Left kidney (tissue), 8 donors: ENCODE results near the gene SYT1. TPM values are rescaled to one million over a fixed set of nuclear protein-coding genes. Genes with fewer than 3 reads are reported as not detected.
A peak's percentile ranks its signal among the peaks of the same experiment; 100 is the strongest.
"Not testable (repeated sequence)": the region's sequence is repeated elsewhere in the genome, so short reads cannot be mapped to it uniquely, and the experiment has no call there.

Experiments used
- DNase-seq: peaks from one replicate; pipeline ENCODE4 v3.0.0-alpha.2; 2013
- long read RNA-seq, 8 donors: transcript quantifications; one replicate each; lab custom pipeline, GENCODE V29; 2026
- polyA plus RNA-seq: library from polyadenylated mRNA; unstranded; fragments of 120-200 nt; gene quantifications from one replicate; pipeline ENCODE4 v1.2.1, GENCODE V29; 2013; ENCODE audit not compliant: insufficient read length

The SYT1 gene
- 21.7 TPM for polyA plus RNA-seq
- long read RNA-seq, donor 1, full-length matches to known transcripts = 3 of 3 reads
- long read RNA-seq, donor 1, partial matches to known transcripts = 0 of 3 reads
- long read RNA-seq, donor 1, other reads (novel, unspliced or antisense) = 0 of 3 reads
- long read RNA-seq, donor 2, full-length matches to known transcripts = 3 of 65 reads
- long read RNA-seq, donor 2, partial matches to known transcripts = 45 of 65 reads
- long read RNA-seq, donor 2, other reads (novel, unspliced or antisense) = 17 of 65 reads
- long read RNA-seq, donor 3, full-length matches to known transcripts = 2 of 7 reads
- long read RNA-seq, donor 3, partial matches to known transcripts = 5 of 7 reads
- long read RNA-seq, donor 3, other reads (novel, unspliced or antisense) = 0 of 7 reads
- long read RNA-seq, donor 4 = 0 reads
- long read RNA-seq, donor 5, full-length matches to known transcripts = 7 of 7 reads
- long read RNA-seq, donor 5, partial matches to known transcripts = 0 of 7 reads
- long read RNA-seq, donor 5, other reads (novel, unspliced or antisense) = 0 of 7 reads
- long read RNA-seq, donor 6, full-length matches to known transcripts = 2 of 2 reads
- long read RNA-seq, donor 6, partial matches to known transcripts = 0 of 2 reads
- long read RNA-seq, donor 6, other reads (novel, unspliced or antisense) = 0 of 2 reads
- long read RNA-seq, donor 7, full-length matches to known transcripts = 1 of 19 reads
- long read RNA-seq, donor 7, partial matches to known transcripts = 18 of 19 reads
- long read RNA-seq, donor 7, other reads (novel, unspliced or antisense) = 0 of 19 reads
- long read RNA-seq, donor 8, full-length matches to known transcripts = 1 of 1 reads
- long read RNA-seq, donor 8, partial matches to known transcripts = 0 of 1 reads
- long read RNA-seq, donor 8, other reads (novel, unspliced or antisense) = 0 of 1 reads

DNA sequence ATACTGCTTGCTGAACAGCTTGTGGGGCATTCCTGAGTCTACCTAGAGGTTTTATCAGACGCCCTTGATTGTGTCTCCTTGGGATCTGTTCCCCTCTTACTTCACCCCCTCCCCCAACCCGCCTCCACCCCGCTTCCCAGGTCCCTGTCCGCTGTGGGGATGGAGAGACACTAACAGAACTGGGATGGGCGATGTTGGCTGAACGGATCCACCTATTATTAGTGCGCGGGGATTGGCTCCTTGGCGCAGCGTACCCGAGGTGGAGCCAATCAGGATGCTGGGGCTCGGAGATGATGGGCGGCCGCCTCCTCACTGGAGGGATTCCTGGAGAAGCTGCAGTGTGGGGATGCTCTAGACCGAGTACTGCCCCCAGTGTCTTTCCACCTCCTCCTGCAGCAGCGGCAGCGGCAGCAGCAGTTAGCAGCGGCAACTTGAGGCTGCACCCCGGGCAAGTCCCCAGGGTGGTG lies at the start of gene SYT1:
Gene SYT1, plus strand, starts transcription at position 372 of the 467 bp plus-strand sequence.
- peak; percentile 84 for DNase-seq

DNA sequence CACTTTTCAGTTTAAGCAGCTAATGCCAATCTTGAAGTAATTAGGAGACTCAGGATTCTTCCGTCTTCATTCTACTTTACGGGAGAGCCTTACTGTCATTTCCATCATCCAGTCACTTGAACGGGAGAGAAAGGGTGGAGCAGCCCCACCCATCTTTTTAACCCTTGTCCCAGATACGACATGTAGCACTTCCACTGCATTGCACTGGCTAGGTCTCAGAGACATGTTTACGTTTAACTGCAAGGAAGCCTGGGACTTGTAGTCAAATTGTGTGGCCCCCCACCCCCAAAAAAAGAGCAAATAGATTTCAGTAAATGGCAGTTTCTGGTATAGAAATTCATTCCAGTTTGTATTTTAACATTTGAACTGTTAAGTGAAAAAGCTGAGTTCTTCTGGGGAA lies 46.1 kb upstream of the SYT1 start:
- DNase-seq = no peak

DNA sequence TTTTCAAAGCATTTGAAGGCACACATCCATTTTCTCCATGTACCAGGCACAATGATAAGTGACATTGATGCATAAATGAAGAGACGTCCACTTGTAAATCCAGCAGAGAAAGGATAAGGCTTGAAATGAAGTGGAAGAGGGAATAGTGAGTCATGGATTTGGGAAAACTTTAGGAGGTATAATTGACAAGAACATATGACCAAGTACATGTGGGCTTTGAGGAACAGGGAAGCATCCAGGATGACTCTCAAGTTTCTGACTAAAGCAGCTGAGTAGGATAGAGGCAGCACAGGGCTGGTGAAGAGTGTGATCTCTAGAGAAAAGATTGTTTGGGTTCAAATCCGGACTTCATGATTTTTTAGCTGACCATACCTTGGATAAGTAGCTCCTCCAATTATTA lies 43.6 kb upstream of the SYT1 start:
- no peak for DNase-seq

DNA sequence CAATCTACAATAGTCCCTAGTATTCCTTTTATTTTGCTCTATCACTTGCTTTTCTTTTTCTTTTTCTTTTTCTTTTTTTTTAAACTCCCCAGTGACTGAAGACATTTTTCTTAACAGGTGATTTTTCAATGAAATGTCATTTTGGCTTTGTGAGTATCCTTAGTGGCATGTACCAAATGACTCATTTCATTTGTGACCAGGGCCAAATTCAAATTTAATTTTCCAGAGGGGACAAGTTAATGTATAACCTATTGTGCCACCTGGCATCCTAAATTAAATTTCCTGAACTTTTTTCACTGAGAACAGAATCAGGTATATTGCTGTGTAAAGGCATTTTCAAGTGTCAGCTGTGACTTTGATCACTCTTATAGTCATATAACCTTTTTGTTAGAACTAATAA lies 39.7 kb upstream of the SYT1 start:
- DNase-seq = no peak

DNA sequence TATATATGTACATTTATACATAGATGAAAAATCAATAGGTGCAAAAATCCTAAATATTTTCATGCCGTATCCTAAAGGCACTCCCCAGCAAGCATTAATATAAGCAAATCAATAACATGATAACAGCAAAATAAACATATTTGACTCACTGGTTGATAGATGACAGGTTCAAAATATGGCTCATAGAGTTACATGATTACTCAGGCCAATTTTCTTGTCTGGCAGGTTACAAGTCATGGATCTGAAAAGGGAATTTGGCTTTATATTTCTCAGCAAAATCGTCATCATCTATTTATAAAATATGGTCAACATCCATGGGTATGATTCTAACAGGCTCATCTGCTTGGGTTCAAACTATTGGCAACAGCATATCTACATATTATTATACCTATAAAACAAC lies 34.9 kb upstream of the SYT1 start:
- no peak for DNase-seq

DNA sequence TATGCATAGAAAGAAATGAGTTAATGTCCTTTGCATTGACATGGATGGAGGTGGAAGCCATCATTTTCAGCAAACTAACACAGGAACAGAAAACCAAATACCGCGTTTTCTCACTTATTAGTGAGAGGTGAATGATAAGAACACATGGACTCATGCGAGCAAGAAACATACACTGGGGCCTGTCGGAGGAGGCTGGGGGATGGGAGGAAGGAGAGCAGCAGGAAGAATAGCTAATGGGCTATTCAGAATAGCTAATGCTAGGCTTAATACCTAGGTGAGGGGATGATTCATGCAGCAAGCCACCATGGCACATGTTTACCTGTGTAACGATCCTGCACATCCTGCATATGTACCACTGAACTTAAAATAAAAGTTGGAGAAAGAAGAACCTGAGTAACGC lies 29.1 kb upstream of the SYT1 start:
- no peak for DNase-seq

DNA sequence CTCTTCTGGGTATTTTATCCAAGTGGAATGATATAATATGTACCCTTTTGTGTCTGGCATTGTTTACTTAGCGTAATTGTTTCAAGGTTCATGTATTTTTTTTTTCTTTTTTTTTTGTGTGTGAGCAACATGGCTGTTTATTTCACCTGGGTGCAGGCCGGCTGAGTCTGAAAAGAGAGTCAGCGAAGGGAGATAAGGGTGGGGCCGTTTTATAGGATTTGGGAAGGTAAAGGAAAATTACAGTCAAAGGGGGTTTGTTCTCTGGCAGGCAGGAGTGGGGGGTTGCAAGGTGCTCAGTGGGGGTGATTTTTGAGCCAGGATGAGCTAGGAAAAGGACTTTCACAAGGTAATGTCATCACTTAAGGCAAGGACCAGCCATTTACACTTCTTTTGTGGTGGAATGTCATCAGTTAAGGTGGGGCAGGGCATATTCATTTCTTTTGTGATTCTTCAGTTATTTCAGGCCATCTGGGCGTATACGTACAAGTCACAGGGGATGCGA lies 24.0 kb upstream of the SYT1 start:
- DNase-seq = not testable (repeated sequence)

DNA sequence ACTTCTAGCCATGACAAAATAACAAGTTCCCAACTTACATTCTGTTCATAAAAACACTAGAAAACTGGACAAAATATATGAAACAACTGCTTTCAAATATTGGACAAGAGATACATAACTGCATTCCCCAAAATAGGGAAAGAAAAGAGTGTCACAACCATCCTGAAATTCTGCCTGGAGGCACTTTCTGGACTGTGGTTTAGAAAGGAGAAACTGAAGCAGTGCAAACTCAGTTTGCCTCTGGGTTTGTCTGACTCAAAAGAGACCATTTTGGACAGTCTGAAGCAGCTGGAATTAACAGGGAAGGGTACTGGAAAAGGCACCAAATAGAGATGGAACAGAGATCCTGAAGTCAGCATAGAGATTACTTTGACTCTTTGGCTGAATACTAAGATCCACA lies 11.3 kb upstream of the SYT1 start:
- no peak for DNase-seq

DNA sequence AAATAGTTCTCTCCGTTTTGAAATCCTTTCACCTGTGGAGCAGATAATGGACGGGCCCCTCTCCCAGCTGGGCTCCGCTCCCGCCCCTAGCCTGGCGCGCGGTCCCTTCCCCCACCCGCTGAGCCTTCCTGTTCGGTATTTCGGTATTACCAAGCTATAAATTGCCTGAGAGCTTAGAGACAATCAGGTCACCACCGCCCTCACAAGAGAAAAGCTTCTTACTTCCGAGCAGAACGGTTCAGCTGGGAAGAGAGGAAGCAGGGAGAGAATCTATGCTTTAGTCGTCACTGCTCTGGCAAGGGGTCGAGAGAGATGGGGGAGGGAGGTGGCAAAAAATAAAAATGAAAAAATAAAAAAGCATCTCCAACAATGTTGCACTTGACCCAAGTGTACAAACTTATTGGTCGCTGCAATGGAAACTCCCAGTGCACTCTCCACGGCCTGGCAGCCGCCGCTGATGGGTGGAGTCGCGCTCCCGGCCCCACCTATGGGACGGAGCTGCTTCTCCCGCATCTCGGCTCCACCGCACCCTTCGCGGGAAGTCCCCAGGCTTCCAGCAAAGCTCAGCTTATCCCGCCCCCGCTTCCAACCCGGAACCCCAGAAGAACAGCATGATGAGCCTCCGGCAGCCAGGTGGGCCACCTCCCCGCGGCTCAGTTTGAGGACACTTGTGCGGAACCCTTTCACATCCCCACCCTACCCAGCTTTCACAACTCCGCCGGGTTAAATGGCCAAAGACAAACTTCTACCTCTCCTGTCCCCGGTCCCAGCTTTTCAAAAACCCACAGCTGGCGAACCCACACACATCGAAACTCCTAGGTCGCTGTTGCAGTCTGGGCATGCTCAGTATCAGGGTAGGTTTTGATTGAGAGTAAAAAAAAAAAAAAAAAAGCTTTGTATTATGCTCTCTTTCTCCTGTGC lies 832 bp upstream of the SYT1 start:
- peak; percentile 41 for DNase-seq

DNA sequence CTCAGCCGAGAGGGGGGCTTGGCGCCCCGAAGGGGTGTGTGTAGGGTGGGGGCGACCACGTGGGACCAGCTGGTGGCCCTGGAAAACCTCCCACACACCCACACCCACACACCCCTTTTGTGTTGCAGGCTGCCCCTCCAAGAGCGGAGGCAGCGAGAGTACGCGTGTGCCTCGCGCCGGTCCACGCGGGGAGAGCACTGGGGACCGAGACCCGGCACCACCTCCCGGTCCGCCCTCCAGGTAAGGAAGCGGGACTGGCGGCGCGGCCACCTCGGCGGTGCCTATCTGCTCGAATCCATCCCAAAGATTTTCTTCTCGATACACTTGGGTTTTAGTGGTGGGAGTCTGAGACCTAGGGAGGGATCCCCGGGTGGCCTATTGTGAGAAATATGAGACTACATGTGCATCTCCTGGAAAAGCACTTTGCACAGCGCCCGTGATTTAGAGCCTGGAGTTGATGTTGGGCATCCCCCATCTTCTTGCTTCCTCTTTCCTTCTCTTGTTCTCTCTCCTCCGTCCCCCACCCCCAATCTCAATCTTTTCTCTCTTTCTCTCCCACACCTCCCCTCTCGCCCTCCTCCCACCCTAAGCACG lies 393 bp downstream of the SYT1 start:
- peak; percentile 48 for DNase-seq

DNA sequence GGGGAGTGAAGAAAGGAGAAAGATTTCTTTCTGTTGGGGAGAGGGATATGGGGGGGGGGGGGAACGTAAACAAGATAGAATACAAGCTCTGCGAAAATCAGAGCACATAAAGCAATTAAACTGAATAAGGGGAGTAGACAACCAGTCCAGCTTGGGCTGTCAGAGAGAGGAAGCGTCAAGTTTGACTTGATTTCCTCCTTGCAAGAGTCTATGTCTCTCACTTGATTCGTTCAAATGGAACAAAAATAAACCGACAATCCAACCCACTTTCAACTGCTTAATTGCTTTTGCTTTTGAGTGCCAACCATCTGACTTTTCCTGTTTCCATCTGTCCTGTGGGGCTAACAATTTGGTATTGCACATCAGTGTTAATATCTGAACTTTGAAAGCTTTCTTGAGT lies 942 bp downstream of the SYT1 start:
- DNase-seq = peak; percentile 18

DNA sequence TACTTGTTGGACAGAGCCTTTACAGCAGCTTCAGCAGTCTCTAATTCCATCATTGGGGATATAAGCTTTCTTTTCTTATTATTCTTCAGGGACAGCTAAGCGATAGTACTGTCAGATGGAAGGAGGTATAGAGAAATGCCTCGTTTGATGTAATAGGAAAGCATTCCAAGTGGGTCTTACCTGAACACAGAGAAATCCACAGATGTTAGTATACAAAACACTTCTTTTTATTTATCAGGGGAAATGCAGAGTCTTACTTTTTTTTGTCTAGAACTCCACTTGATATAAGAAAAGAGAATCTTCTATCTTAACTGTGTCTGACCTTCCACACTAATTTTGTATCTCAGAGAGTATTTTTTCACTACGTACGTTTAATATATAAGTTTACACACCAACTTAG lies 1.9 kb downstream of the SYT1 start:
- no peak for DNase-seq

DNA sequence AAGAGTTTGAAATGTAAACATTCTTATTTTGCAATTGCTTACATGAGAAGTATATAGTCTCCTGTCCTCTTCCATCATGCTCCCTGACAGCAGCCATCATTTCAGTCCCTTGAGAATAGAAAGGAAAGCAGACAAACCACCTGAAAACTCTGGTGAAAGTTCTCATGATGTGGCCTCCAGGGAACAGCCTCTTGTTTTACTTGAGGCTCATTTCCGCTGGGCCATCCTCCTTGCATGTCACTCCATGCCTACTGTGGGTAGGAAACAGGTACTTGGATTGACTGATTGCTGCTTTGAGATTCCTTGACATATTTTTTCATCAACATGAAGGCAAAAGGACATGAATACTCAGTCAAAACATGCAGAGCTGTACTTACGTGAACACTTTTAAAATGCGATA lies 6.0 kb downstream of the SYT1 start:
- no peak for DNase-seq

DNA sequence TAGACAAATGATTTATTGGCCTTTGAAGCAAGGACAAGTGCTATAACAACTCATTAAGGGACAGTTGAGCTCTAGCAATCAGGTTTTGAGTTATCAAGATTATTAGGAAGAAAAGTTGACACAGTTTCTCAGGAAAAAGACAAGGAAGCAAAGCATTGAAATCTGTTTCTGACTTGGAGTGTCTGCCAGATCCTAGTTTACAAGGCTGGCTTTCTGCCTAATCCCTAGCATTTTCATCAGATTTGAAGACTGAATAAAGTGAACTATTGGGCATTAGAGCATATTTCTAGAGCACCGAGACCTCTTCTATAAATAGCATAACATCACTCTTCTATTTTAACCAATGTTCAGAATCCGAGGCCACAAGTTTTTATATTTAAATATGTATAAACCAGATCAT lies 7.0 kb downstream of the SYT1 start:
- DNase-seq = no peak

DNA sequence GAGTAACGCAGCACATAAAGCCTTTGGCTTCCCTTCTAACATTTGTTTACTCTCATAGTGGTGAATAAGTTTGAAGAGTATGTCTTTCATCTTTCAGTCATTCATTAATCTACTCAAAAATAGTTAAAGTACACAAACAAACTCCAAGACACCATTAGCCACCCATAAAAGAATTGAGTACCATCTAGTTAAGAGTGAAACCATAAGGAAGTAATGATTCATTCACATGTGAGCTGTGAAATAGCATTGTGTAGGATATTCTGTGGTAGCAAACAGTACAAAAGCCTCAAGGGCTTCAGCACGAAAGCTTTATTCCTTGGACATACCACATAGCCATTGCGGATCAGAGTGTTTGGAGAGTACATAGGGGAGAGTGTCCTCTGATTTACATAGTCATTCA lies 13.9 kb downstream of the SYT1 start:
- DNase-seq = no peak

DNA sequence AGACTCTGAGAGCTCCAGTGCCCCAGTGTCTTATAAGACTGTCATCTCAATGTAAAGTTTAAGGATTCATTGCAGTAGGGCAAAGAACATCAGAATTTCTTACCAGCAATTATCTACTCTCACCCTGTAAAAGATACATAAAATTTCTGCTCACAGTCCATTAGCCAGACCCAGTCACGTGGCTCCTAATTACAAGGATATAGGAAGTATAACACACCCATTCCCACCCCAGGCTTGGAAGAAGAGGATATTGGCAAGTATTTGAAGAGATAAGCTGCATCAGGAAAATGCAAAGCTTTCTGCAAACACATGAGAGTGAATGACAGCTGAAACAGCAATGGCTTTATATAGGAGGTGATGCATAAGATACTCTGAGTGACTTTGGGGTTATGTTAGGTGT lies 14.3 kb downstream of the SYT1 start:
- DNase-seq = no peak

DNA sequence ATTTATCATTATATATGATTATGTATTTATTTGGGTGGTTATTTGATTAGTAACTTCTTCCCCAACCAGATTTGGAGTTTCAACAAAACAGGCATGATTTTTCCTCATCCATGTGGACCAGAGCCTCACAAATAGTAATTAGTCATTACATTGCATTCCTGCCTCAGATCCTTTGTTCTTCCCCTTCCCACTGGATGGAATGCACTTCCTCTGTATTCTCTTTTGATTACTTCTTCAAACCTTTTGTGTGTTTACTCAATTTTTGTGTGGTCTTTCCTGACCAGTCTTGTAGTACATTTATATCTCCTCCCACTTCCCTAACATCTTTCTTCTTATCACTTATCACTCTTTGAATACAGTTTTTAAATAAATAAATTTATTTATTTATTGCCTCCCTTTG lies 15.5 kb downstream of the SYT1 start:
- no peak for DNase-seq

DNA sequence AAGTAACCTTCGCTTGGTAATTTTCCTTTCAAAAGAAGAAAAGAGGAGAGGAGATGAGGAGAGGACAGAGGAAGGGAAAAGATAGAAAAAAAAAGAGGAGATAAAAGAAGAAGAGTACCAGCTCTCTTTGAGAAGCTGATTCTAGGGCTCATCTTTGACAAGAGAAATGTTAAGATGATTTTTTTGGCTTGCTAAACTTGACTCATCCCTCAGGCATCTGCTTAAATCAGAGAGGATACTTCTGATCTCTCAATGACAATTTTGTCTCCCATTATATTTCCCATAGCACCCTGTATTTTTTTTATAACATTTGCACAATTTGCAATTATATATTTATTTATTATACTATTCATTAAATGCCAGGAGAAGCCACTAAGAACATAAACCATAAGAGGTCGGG lies 17.1 kb downstream of the SYT1 start:
- DNase-seq = no peak

DNA sequence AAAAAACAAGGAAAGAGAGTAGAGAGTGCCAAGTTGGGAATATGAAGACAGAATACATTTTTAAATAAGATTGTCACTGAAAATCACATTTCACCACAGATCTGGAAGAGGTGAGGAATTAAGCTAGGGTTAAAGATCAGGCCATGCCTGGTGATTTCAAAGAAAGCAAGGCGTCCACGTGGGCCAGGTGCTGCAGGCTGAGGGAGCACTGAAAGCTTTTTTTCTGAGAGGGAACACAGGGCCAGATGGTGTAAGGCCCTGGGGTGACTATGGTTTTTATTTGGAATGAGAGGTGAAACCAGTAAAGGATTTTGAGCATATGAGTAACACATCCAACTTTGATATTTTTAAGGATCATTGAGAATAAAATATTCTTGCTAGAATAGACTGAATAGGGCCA lies 20.9 kb downstream of the SYT1 start:
- DNase-seq = no peak

DNA sequence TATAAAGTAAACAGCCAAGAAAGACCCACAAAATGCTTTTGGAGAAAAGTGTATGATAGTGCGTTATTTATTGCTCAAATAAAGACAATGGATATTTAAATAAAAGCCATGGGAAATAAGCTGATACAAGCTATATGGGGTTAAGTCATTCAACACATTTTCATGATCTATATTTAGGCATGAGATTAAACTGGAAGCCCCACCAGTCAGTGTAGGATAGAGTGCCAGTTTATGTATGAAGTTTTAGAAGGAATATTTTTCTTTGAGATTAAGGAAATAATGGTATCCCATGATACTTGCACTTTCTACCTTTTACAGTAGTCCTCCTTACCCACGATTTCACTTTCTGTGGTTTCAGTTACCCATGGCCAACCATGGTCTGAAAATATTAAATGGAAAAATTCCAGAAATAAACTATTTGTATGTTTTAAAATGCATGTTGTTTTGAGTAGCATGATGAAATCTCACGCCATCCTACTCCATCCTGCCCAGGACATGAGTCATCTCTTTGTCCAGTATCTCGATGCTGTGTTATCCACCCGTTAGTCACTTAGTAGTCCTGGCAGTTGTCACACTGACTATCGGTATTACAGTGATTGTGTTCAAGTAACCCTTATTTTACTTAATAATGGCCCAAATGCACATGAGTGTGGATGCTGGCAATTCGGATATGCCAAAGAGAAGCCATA lies 22.3 kb downstream of the SYT1 start:
- DNase-seq = no peak

DNA sequence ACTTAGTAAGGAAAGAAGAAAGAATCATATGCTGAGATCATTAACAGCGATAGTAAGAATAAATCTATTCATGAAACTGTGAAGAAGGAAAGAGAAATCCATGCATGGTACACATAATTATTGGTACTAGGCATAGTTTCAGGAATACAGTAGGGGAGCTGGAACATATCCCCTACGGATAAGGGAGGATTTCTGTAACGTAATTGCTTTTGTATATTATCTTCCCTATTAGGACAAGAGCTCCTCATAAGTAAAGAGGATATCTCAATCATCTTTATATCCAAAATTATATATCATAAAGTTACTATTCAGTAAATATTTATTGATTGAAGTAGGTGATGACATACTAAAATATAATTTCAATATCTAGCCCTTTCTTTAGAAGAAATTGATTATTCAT lies 22.9 kb downstream of the SYT1 start:
- no peak for DNase-seq
